A172 (cell line): Measurements from ENCODE around the gene WDR27. TPM values are rescaled to one million over a fixed set of nuclear protein-coding genes. Genes with fewer than 3 reads are reported as not detected.
"Not testable (repeated sequence)": the region's sequence is repeated elsewhere in the genome, so short reads cannot be mapped to it uniquely, and the experiment has no call there.

Experiments used
- DNase-seq: peaks from one replicate; pipeline ENCODE4 v3.0.0-alpha.2; 2015; ENCODE audit warnings: low spot score
- total RNA-seq: library from RNA; depleted of rRNA; stranded (reverse); fragments of >200 nt; shearing (Covaris generic); gene quantifications from 2 replicates; pipeline ENCODE4 v1.2.3, GENCODE V29; 2014

WDR27 gene
- total RNA-seq, 1 experiment from 2014 or later, result 13.6 TPM

GRCh38 chr6:169601129-169601528 is 100.7 kb downstream of the WDR27 start:
- not testable (repeated sequence) for DNase-seq

- DNase-seq, result peak; percentile 43
Observed at GRCh38 chr6:169592558-169592957, 109.3 kb downstream of the WDR27 start.

- DNase-seq, result no peak
Observed at GRCh38 chr6:169591616-169592015, 110.2 kb downstream of the WDR27 start.

GRCh38 chr6:169590376-169590939 is 111.4 kb downstream of the WDR27 start:
- no peak for DNase-seq

GRCh38 chr6:169589699-169590257 is 112.1 kb downstream of the WDR27 start:
- peak; percentile 46 for DNase-seq

- DNase-seq, result peak; percentile 44
Observed at GRCh38 chr6:169589293-169589692, 112.5 kb downstream of the WDR27 start.

- DNase-seq, result no peak
Observed at GRCh38 chr6:169587975-169588374, 113.9 kb downstream of the WDR27 start.

- no peak for DNase-seq
Observed at GRCh38 chr6:169583886-169584541, 117.8 kb downstream of the WDR27 start.

GRCh38 chr6:169579407-169580111 is 122.3 kb downstream of the WDR27 start:
- no peak for DNase-seq

GRCh38 chr6:169577974-169578373 is 123.9 kb downstream of the WDR27 start:
- DNase-seq, result no peak

GRCh38 chr6:169577236-169577635 is 124.6 kb downstream of the WDR27 start:
- DNase-seq, result no peak

- DNase-seq, result no peak
Observed at GRCh38 chr6:169575821-169576220, 126.0 kb downstream of the WDR27 start.

- DNase-seq, result no peak
Observed at GRCh38 chr6:169575365-169575764, 126.5 kb downstream of the WDR27 start.

- DNase-seq, result no peak
Observed at GRCh38 chr6:169574420-169574819, 127.4 kb downstream of the WDR27 start.

GRCh38 chr6:169573883-169574282 is 127.9 kb downstream of the WDR27 start:
- DNase-seq, result no peak

- DNase-seq, result peak; percentile 86
Observed at GRCh38 chr6:169571123-169571962, 130.5 kb downstream of the WDR27 start.

- DNase-seq, result no peak
Observed at GRCh38 chr6:169568314-169569087, 133.3 kb downstream of the WDR27 start.

GRCh38 chr6:169567819-169568218 is 134.0 kb downstream of the WDR27 start:
- no peak for DNase-seq

- no peak for DNase-seq
Observed at GRCh38 chr6:169566961-169567750, 134.7 kb downstream of the WDR27 start.

- no peak for DNase-seq
Observed at GRCh38 chr6:169566319-169566718, 135.5 kb downstream of the WDR27 start.
